PC-3 (cell line): ENCODE results near the gene LRRFIP1.

Experiments
- EZH2phosphoT487 ChIP-seq: fragments of 300-600 bp; sonication (generic); IDR thresholded peaks from 2 replicates; pipeline ENCODE4 v1.6.1; 2018; ENCODE audit warnings: mild to moderate bottlenecking, antibody characterized with exemption, low read length, borderline replicate concordance
- TF ChIP-seq, protein P1 (sequence below): fragments of 300-600 bp; sonication (generic); conservative IDR thresholded peaks from 2 replicates; pipeline ENCODE4 v1.5.1; 2017; ENCODE audit warnings: antibody characterized with exemption, low read depth, mild to moderate bottlenecking, low read length

DNA sequence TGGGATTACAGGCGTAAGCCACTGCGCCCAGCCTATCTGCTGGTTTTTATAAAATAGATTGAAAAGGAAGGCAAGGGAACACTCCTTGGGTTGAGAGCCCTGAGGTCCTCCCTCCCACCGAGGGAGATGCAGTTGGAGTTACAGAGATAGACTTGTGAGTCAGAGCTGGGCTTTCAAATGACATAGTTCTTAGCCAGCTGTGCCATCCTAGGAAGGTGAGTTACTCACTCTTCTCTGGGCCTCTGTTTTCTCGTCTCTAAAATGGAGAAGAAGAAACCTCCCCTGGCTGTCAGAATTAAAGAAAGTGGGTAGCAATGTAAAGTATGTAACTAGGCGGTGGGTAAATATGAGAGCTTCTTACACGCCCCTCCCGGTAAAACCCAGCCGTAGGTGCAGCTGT, 2.4 kb downstream of the LRRFIP1 start:
- no peak for TF ChIP-seq EZH2phosphoT487
- TF ChIP-seq, protein P1, sequence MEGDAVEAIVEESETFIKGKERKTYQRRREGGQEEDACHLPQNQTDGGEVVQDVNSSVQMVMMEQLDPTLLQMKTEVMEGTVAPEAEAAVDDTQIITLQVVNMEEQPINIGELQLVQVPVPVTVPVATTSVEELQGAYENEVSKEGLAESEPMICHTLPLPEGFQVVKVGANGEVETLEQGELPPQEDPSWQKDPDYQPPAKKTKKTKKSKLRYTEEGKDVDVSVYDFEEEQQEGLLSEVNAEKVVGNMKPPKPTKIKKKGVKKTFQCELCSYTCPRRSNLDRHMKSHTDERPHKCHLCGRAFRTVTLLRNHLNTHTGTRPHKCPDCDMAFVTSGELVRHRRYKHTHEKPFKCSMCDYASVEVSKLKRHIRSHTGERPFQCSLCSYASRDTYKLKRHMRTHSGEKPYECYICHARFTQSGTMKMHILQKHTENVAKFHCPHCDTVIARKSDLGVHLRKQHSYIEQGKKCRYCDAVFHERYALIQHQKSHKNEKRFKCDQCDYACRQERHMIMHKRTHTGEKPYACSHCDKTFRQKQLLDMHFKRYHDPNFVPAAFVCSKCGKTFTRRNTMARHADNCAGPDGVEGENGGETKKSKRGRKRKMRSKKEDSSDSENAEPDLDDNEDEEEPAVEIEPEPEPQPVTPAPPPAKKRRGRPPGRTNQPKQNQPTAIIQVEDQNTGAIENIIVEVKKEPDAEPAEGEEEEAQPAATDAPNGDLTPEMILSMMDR: no peak
